ENCODE measurements around the gene LIPA. TPM values are rescaled to one million over a fixed set of nuclear protein-coding genes. Genes with fewer than 3 reads are reported as not detected.
A peak's percentile ranks its signal among the peaks of the same experiment; 100 is the strongest.

Gene LIPA
- total RNA-seq, 1 donor from 2014 or later, result 16.5 TPM

DNA sequence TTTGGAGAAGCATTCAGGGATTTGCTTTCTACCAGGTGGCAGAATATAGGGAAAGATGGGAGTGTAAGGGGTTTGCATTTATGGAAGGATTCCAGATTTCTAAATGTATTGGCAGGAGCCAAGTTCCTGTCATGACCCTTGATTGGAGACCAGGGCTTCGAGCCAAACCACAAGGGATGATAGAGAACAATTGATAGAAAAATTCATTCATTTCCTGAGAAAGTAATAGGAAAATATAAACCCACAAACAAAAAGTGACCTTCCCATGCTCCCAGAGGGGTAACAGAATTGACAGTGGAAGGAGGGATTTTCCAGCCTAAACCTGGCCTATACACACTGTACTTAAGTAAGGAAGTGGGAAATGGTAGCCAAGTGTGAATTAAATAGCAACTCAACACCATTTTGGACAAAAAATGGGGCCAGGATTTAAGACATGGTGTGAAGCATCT is 27.9 kb upstream of the LIPA start:
- TF ChIP-seq, protein P1, sequence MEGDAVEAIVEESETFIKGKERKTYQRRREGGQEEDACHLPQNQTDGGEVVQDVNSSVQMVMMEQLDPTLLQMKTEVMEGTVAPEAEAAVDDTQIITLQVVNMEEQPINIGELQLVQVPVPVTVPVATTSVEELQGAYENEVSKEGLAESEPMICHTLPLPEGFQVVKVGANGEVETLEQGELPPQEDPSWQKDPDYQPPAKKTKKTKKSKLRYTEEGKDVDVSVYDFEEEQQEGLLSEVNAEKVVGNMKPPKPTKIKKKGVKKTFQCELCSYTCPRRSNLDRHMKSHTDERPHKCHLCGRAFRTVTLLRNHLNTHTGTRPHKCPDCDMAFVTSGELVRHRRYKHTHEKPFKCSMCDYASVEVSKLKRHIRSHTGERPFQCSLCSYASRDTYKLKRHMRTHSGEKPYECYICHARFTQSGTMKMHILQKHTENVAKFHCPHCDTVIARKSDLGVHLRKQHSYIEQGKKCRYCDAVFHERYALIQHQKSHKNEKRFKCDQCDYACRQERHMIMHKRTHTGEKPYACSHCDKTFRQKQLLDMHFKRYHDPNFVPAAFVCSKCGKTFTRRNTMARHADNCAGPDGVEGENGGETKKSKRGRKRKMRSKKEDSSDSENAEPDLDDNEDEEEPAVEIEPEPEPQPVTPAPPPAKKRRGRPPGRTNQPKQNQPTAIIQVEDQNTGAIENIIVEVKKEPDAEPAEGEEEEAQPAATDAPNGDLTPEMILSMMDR (conservative IDR thresholded peaks at IDR 0.05; ENCODE audit: low read depth, low read length), result no peak
- no peak overlapping the region for H3K4me3 ChIP-seq (ENCODE audit: low read depth, low read length)
- DNase-seq (ENCODE audit: low read depth), result no peak

- H3K4me3 ChIP-seq (ENCODE audit: low read depth, low read length), result no peak overlapping the region
- no peak for DNase-seq (ENCODE audit: low read depth)
- TF ChIP-seq, protein P1 (conservative IDR thresholded peaks at IDR 0.05; ENCODE audit: low read depth, low read length), result no peak
Observed at GRCh38 chr10:89278900-89279392, 27.4 kb upstream of the LIPA start.

- TF ChIP-seq, protein P1 (conservative IDR thresholded peaks at IDR 0.05; ENCODE audit: low read depth, low read length), result no peak
- peak; percentile 98 for DNase-seq (ENCODE audit: low read depth)
- no peak overlapping the region for H3K4me3 ChIP-seq (ENCODE audit: low read depth, low read length)
Observed at GRCh38 chr10:89278034-89278535, 26.5 kb upstream of the LIPA start.

- no peak overlapping the region for H3K4me3 ChIP-seq (ENCODE audit: low read depth, low read length)
- TF ChIP-seq, protein P1 (conservative IDR thresholded peaks at IDR 0.05; ENCODE audit: low read depth, low read length), result no peak
- DNase-seq (ENCODE audit: low read depth), result no peak
Observed at GRCh38 chr10:89275383-89275782, 23.8 kb upstream of the LIPA start.

- H3K4me3 ChIP-seq (ENCODE audit: low read depth, low read length), result no peak overlapping the region
- DNase-seq (ENCODE audit: low read depth), result peak; percentile 80
- TF ChIP-seq, protein P1 (conservative IDR thresholded peaks at IDR 0.05; ENCODE audit: low read depth, low read length), result no peak
Observed at GRCh38 chr10:89274928-89275327, 23.4 kb upstream of the LIPA start.

DNA sequence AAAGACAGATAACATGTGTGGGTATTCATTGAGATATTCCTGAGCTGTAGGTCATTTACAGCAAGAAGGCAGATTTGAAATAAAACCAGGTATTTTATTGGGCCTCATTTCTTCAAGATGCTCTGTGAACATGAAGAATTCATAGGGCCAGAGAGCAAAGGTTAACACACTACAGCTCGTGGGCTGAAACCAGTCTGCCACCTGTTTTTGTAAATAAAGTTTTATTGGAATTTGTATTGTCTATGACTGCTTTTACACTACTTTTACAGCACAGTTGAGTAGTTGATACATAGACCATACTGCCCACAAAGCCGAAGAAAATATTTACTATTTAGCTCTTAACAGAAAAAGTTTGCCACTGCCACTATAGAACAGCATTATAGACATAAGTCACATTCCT is 22.1 kb upstream of the LIPA start:
- H3K4me3 ChIP-seq (ENCODE audit: low read depth, low read length), result no peak overlapping the region
- no peak for DNase-seq (ENCODE audit: low read depth)
- TF ChIP-seq, protein P1 (conservative IDR thresholded peaks at IDR 0.05; ENCODE audit: low read depth, low read length), result no peak

DNA sequence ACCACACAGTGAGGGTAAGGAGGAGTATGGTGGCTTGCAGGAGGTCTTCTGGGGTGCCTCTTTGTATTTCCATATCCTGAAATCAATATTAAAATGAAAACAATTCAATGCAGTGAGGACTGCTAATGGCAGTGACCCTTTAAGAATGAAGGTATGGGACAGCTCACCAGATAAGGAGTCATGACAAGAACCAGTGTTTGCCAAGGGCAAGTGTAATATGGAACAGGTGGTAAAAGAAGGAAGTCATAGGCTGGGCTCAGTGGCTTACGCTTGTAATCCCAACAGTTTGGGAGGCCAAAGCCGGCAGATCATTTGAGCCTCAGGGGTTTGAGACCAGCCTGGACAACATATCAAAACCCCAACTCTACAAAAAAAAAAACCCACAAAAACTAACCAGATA is 20.0 kb upstream of the LIPA start:
- H3K4me3 ChIP-seq (ENCODE audit: low read depth, low read length), result no peak overlapping the region
- TF ChIP-seq, protein P1 (conservative IDR thresholded peaks at IDR 0.05; ENCODE audit: low read depth, low read length), result no peak
- no peak for DNase-seq (ENCODE audit: low read depth)
